ENCODE data around the gene ACTR3.

The ACTR3 gene

GRCh38 chr2:113961000-113961399 lies 71.1 kb downstream of the ACTR3 start:
- no peak overlapping the region for H3K4me3 ChIP-seq (ENCODE audit: low read length)
- TF ChIP-seq ZNF274 (IDR thresholded peaks at IDR 0.05; ENCODE audit: low read depth, low read length): no peak

- TF ChIP-seq ZNF274 (IDR thresholded peaks at IDR 0.05; ENCODE audit: low read depth, low read length): no peak
These were observed 73.0 kb downstream of the ACTR3 start for GRCh38 chr2:113962692-113963480.

DNA sequence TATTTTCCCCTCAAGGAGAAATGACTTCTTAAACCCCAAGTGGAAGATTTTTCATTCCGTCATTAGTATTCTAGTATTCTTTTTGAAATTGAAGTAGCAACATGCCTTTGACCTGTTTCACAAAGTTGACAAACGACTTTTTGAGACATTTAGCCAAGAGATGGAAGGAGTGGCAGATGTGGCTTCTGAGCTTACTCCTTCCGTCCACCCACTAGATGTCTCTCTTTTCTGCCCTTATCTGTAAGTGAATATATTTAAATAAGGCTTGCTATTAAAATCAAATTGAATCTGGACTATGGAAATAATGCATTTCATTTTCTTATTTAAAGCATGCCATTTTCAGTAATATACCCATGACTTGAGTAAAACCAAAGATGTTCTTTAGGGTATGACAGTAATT lies 74.1 kb downstream of the ACTR3 start:
- TF ChIP-seq ZNF274 (IDR thresholded peaks at IDR 0.05; ENCODE audit: low read depth, low read length): no peak
- H3K4me3 ChIP-seq (ENCODE audit: low read length): no peak overlapping the region

More at GRCh38 chr2:113962692-113963480, 73.0 kb downstream of the ACTR3 start:
- no peak overlapping the region for H3K4me3 ChIP-seq (ENCODE audit: low read length)

GRCh38 chr2:113964436-113964835 lies 74.5 kb downstream of the ACTR3 start:
- TF ChIP-seq ZNF274 (IDR thresholded peaks at IDR 0.05; ENCODE audit: low read depth, low read length): no peak

GRCh38 chr2:113965228-113965627 lies 75.3 kb downstream of the ACTR3 start:
- no peak overlapping the region for H3K4me3 ChIP-seq (ENCODE audit: low read length)
- no peak for TF ChIP-seq ZNF274 (IDR thresholded peaks at IDR 0.05; ENCODE audit: low read depth, low read length)

More at GRCh38 chr2:113964436-113964835, 74.5 kb downstream of the ACTR3 start:
- H3K4me3 ChIP-seq (ENCODE audit: low read length): no peak overlapping the region

DNA sequence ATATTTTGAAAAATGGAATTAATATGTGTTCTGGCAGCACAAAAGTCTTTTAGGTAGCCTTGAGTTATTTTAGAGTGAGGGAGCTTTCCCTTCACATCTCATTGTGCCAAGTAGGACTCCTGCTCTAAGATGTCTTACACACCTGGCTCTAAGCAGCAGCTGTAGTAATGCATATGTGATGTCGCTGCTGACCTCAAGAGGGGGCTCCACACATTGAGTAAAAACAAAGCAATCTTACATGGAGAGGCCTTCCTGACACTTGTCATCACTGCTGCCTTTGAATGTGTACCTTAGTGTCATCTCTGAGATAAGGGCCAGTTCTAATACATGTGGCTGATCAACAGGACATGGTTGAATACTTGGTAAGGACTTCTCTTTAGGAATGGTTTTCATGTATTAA lies 75.8 kb downstream of the ACTR3 start:
- H3K4me3 ChIP-seq (ENCODE audit: low read length): no peak overlapping the region
- no peak for TF ChIP-seq ZNF274 (IDR thresholded peaks at IDR 0.05; ENCODE audit: low read depth, low read length)

- H3K4me3 ChIP-seq (ENCODE audit: low read length): no peak overlapping the region
- TF ChIP-seq ZNF274 (IDR thresholded peaks at IDR 0.05; ENCODE audit: low read depth, low read length): no peak
These were observed 76.3 kb downstream of the ACTR3 start for GRCh38 chr2:113966171-113966570.

- no peak for TF ChIP-seq ZNF274 (IDR thresholded peaks at IDR 0.05; ENCODE audit: low read depth, low read length)
- H3K4me3 ChIP-seq (ENCODE audit: low read length): no peak overlapping the region
These were observed 76.9 kb downstream of the ACTR3 start for GRCh38 chr2:113966832-113967231.

GRCh38 chr2:113967272-113967671 lies 77.4 kb downstream of the ACTR3 start:
- no peak overlapping the region for H3K4me3 ChIP-seq (ENCODE audit: low read length)
- no peak for TF ChIP-seq ZNF274 (IDR thresholded peaks at IDR 0.05; ENCODE audit: low read depth, low read length)

GRCh38 chr2:113972766-113973165 lies 82.9 kb downstream of the ACTR3 start:
- no peak for TF ChIP-seq ZNF274 (IDR thresholded peaks at IDR 0.05; ENCODE audit: low read depth, low read length)
- no peak overlapping the region for H3K4me3 ChIP-seq (ENCODE audit: low read length)

- no peak for TF ChIP-seq ZNF274 (IDR thresholded peaks at IDR 0.05; ENCODE audit: low read depth, low read length)
- no peak overlapping the region for H3K4me3 ChIP-seq (ENCODE audit: low read length)
These were observed 83.9 kb downstream of the ACTR3 start for GRCh38 chr2:113973810-113974209.

DNA sequence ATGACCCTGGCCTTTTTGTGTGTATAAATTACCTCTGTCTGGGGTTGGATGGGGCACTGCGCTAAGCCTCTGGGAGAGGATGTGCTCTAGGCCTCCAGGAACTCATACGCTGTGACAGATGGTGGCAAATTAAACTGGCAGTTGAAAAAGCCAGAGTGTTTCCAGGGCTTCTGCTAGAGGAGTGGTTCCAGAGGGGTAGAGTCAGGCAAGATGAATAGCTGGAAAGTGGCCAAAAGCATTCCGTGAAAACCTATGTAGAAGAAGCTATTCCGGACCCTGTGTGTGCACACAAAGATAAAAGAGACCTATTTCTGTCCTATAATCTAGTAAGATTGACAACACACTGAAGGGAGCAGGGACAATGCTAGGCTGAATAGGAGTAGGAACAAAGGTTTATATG lies 84.8 kb downstream of the ACTR3 start:
- H3K4me3 ChIP-seq (ENCODE audit: low read length): no peak overlapping the region
- TF ChIP-seq ZNF274 (IDR thresholded peaks at IDR 0.05; ENCODE audit: low read depth, low read length): no peak

DNA sequence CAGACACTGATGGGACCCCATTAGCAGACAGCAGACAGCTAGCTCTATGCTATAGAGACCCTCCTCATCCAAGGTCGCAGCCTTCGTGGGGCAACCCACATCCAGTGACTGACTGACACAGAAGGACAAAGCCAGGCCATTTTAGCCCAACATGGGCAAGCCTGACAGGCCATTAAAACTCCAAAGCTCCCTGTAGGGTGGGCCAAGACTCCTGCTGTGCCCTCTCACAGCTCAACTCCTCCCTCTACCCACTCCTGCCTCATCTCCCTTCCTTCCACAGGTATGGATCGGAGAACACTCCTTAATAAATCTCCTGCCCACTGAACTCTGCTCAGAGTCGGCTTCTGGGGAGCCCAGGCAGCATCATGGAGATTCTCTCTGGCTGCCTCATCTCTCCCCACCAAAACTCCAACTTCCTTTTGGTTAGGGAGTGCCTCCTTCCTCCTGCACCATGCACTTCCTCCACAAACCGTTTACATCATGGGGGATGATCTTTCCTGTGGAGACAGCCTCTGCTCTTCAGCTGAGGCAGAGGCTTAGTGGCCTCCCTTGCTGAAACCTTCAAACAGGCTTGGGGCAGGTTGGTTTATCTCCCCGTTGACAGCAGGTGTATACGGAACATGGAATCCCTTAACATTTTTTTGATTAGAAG lies 86.5 kb downstream of the ACTR3 start:
- H3K4me3 ChIP-seq (ENCODE audit: low read length): no peak overlapping the region
- no peak for TF ChIP-seq ZNF274 (IDR thresholded peaks at IDR 0.05; ENCODE audit: low read depth, low read length)

- no peak overlapping the region for H3K4me3 ChIP-seq (ENCODE audit: low read length)
These were observed 87.3 kb downstream of the ACTR3 start for GRCh38 chr2:113977060-113977659.

More at GRCh38 chr2:113977060-113977659, 87.3 kb downstream of the ACTR3 start:
- TF ChIP-seq ZNF274 (IDR thresholded peaks at IDR 0.05; ENCODE audit: low read depth, low read length): no peak
